HG03135 (cell line): Measurements from ENCODE around the gene PRDM13.

ENCODE experiments used
- ATAC-seq: cut with Tn5 transposase; IDR thresholded peaks from one replicate; pipeline ENCODE4 v1.9.1; 2021; ENCODE audit warnings: mild to moderate bottlenecking, moderate library complexity; ENCODE audit not compliant: unreplicated experiment

The PRDM13 gene

GRCh38 chr6:99603421-99604165, 3.0 kb upstream of the PRDM13 start:
- no peak for ATAC-seq

DNA sequence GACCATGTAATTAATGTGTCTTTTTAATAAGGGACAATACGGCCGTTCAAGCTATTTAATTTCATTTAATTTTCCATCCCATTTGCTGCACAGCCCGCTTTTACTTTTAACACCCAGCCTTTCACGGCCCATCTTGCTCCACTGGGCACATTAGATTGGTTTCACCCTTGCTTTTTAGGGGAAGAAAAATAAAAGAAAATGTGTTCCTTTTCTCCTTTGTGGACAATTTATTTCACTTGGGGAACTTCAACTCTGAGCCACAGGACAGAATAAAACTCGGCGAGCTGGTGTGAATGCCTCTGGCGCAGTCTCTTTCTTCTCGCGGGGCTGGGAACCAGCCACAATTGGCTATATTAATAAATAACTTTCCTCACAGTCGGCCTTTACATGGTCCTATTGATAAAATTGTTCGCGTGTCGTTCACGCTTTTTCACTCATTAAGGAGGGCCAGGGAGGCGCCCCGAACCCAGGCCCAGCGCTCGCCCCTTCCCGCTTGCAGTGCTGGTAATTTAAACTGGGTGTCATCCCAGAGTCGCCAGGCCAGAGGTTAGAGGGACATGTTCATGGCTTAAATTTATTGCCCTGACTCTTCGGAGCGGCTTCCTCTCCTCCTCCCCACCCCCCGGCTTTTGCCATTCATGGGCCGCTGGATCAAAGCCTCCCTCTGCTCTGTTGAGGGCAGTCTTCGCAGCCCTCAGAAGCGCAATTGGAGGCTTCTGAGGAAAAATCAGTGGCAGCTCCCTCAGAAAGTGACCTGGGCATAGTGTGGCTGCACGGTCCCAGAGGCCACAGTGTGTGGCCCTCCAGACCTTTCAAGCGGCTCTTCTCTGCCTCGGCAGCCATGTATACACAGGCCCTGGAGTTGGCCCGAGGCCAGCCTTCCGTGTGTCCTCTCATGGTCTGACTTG, 2.2 kb upstream of the PRDM13 start:
- no peak for ATAC-seq

DNA sequence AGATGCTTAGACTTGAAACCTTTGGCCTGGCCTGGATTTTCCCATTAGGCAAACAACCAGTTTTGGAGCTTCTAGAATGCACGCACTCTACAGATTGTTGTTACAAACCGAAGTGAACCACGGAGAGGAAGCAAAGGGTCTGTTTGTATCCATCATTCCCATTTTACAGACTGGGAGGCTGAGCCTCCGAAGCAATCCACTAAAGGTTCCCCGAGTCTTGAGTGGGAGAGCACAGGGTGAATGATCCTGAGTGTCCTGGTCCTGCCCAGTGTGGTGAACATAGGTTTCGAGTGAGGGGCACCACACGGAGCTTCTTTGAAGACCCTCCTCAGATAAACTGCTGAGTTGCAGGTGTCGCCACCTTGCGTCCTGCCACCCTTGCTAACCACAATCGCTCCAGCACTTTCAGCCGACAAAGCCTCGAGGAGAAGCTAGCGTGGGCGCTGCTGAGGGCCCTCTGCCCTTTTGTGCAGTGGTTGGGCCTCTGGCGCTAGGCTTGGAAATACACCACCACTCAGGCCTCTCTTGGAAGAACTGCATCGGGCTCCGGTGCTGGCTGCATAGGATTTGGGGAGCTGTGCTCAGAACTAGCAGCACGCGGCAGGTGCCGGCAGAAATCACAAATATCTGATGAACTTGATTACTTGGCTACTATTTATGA, 1.4 kb upstream of the PRDM13 start:
- no peak for ATAC-seq

- no peak for ATAC-seq
Observed at GRCh38 chr6:99605911-99606655, 550 bp upstream of the PRDM13 start.

DNA sequence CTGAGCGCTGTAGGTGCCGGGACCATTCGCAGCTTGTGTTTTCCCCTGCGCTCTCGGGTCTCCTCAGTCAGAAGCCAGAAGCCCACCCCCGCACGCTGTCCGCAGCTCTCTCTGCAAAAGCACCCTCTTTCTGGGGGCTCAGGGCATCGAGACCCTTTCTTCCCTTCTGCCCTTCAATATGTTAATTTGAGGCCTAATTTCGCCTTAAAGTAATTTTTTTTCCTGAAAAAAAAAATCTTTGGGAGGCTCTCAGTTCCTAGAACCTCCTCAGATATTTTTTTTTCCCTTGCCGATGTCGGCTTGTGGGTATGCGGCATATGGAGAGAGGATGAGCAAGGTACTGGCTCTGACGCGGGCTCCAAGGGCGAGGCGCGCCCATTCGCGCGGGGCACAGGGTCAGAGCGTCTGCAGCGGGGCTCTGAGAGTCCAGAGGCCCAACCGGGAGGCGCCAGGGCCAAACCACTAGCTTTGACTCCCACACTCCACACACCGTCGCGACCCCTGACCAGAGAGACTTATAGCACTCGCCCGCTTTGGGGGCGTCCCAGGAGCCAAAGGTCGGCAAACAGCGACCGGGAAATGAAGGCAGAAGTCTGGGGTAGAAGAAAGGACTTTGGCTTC, 893 bp downstream of the PRDM13 start:
- no peak for ATAC-seq

GRCh38 chr6:99608059-99608885, 1.6 kb downstream of the PRDM13 start:
- ATAC-seq, result no peak

- no peak for ATAC-seq
Observed at GRCh38 chr6:99608886-99609482, 2.4 kb downstream of the PRDM13 start.

DNA sequence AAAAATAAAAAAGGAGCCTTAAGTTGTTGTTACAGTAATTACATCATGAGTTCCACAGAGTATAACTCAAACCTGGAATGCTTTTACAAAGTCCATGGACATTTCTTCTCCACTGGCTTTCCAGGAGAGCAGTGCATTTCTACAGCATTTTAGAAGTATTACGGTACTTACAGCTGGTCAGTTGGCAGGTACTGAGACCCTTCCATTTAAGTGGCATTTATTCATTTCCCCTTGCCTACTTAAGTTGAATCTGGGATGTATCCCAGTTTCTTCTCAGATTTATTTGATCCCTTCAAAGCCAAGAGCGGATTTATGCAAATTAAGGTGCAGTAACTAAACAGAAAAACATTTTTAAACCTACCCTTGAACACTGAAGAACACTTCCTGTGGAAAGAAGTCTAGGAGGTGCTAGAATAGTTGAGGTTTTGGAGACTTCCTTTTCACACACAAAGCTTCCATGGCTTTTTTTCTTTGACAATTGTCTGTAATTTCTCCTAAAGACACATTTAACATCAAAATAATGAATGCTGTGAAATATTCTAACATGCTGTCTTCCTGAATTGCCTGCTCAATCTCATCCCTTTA, 3.4 kb downstream of the PRDM13 start:
- ATAC-seq, result no peak

DNA sequence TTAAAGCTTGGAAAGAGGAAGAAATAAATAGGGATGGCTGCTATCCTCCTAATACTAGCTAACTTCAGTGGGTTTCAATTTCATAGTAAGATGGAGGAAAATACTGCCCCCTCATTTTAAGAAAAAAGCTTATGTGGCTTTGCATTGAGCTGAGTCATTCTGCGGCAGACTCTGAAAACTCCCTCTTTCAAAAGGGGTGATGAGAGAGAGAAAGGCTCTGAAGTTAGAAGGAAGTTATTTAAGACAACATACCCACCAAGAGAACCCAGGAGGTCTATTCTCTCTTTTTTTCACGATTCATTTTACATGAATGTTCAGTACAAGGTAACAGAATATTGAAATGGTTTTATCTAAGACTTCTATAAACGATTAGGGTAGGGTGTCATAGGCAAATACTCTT, 4.5 kb downstream of the PRDM13 start:
- ATAC-seq, result peak; percentile 52

DNA sequence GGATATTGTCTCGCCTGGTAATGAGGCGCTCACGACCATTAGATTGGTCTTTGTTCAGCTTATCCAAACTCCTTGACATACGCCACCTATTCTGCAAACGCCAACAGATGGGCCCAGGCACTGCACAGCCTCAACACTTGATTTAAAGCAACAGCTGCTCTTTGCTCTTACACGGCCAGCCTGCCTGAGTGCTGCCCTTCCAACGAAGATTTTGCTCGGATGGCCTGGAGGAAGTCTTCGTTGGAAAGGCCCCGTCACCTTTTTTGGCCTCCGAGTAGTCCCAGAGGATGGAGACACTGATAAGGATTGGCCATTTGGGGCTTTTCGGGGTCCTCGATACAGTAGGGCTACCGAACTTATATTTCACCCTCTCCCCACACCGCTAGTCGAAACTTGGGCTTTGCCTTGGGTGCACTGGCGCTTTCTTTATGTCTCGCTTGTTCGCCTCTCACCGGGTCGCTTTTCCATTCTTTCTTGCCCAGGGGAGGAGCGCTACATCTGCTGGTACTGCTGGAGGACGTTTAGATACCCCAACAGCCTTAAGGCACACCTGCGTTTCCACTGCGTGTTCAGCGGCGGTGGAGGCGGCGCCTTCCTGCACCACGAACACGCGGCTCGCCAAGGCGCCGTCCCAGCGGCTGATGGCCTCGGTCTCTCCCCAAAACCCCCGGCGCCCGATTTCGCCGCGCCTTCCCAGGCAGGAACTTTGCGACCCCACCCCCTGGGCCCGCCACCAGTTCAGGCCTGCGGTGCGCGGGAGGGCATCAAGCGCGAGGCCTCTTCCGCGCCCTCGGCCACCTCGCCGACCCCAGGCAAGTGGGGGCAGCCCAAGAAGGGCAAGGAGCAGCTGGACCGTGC, 6.1 kb downstream of the PRDM13 start:
- ATAC-seq, result no peak

DNA sequence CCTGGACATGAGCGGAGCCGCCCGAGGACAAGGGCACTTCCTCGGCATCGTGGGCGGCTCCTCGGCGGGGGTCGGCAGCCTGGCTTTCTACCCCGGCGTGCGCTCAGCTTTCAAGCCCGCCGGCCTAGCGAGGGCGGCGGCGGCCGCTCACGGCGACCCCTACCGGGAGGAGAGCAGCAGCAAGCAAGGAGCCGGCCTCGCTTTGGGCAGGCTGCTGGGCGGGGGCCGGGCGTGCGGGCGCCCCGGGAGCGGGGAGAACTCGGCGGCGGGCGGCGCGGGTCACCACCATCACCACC, 6.7 kb downstream of the PRDM13 start:
- ATAC-seq, result peak; percentile 48

- ATAC-seq, result peak; percentile 62
Observed at GRCh38 chr6:99613705-99614429, 7.2 kb downstream of the PRDM13 start.

DNA sequence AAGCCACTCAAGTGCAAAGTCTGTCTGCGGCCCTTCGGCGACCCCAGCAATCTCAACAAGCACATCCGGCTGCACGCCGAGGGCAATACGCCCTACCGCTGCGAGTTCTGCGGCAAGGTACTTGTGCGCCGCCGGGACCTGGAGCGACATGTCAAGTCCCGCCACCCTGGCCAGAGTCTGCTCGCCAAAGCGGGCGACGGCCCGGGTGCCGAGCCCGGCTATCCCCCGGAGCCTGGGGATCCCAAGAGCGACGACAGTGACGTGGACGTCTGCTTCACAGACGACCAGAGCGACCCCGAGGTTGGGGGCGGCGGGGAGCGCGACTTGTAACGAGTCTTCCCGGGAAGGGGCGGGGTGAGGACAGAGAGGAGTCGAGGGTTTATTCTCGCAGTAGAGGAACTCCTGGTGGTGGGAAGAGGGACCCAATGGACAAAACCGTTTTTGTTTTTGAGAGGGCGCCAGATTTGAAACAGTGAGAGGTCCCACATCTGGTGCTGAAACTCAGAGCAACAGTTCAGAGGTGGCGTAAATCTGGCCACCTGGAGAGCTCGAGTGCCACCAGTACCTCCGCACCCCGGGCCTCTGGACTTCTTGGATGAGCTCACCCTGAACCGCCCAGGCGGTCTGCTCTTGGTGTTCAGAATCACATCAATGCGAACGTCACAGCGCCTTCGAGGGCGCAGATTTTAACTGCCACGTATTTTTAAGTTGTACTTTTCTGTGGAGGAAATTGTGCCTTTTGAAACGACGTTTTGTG, 8.0 kb downstream of the PRDM13 start:
- ATAC-seq, result peak; percentile 17

GRCh38 chr6:99617131-99617530, 10.5 kb downstream of the PRDM13 start:
- no peak for ATAC-seq

DNA sequence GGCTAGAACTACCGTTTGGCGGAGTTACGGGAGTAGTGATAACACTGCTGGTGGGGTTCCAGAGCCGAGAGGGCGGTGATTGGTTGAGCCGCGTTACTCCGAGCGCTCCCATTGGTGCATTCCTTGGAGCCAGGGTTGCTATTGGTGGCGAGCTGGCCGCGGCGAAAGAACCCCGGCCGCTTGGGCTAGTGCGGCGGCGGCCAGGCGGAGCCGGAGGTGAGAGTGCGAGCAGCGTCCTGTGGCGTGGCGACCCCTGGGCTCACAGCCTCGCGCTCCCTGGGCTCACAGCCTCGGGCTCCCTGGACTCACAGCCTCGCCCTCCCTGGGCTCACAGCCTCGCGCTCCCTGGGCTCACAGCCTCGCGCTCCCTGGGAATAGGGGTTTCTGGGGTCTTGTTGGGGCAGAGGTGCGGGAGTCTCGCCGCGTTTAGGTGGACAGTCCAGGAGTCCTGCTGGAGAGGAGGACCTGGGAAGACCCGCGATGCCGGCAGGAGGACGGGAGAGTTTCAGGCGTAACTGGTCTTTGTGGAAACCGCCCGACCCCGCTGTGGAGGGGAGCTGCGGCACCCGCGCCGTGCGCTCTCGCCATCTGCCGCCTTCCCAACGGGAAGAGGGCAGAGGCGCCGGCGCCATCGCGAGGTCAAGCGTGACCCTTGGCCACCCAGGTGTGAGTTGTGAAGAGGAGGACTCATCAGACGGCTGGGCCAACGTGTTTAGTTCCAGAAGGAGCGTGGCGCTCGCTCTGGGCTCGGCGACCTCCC, 12.2 kb downstream of the PRDM13 start:
- ATAC-seq, result no peak

GRCh38 chr6:99619409-99619762, 12.8 kb downstream of the PRDM13 start:
- no peak for ATAC-seq
